GM23338 (cell line): ENCODE measurements around the gene NDE1. TPM values are rescaled to one million over a fixed set of nuclear protein-coding genes. Genes with fewer than 3 reads are reported as not detected.

Source experiments
- ATAC-seq: fragments of 200-7000 bp; cut with Tn5 transposase; 3 replicates; pipeline ENCODE4 v1.9.1; 2020
- DNase-seq: peaks from one replicate; pipeline ENCODE4 v3.0.0-alpha.2; 2015; ENCODE audit warnings: low spot score
- H2AFZ ChIP-seq: fragments of 200-600 bp; sonication (generic); 2 replicates; pipeline ENCODE4 v1.8.0; 2016; ENCODE audit warnings: antibody characterized with exemption, mild to moderate bottlenecking, moderate library complexity
- H3F3A ChIP-seq: fragments of 200-600 bp; sonication (generic); replicated peaks from 2 replicates; pipeline ENCODE4 v1.8.0; 2017; ENCODE audit warnings: antibody characterized with exemption, mixed run types, low read depth
- H3K27ac ChIP-seq: fragments of 200-600 bp; sonication (generic); 2 replicates; pipeline ENCODE4 v1.6.1; 2016; ENCODE audit warnings: low read depth
- H3K27me3 ChIP-seq: fragments of 200-600 bp; sonication (generic); 2 replicates; pipeline ENCODE4 v1.8.0; 2016; ENCODE audit warnings: mild to moderate bottlenecking, mixed run types, moderate library complexity; ENCODE audit not compliant: insufficient read depth
- H3K36me3 ChIP-seq: fragments of 200-600 bp; sonication (generic); 2 replicates; pipeline ENCODE4 v1.8.0; 2016; ENCODE audit warnings: mild to moderate bottlenecking; ENCODE audit not compliant: insufficient read depth
- H3K4me1 ChIP-seq: fragments of 200-600 bp; sonication (generic); 2 replicates; pipeline ENCODE4 v1.8.0; 2016; ENCODE audit warnings: mild to moderate bottlenecking, moderate library complexity; ENCODE audit not compliant: insufficient read depth
- H3K4me2 ChIP-seq: fragments of 200-600 bp; sonication (generic); 2 replicates; pipeline ENCODE4 v1.7.1; 2017; ENCODE audit warnings: mixed run types
- H3K4me3 ChIP-seq: fragments of 200-600 bp; sonication (generic); 2 replicates; pipeline ENCODE4 v1.6.1; 2016; ENCODE audit warnings: mixed run types
- H3K79me2 ChIP-seq: fragments of 200-600 bp; sonication (generic); replicated peaks from 2 replicates; pipeline ENCODE4 v1.8.0; 2017; ENCODE audit warnings: mild to moderate bottlenecking; ENCODE audit not compliant: insufficient read depth
- H3K9me2 ChIP-seq: fragments of 200-600 bp; sonication (generic); 2 replicates; pipeline ENCODE4 v1.8.0; 2017; ENCODE audit not compliant: insufficient read depth
- H4K20me1 ChIP-seq: fragments of 200-600 bp; sonication (generic); replicated peaks from 2 replicates; pipeline ENCODE4 v1.8.0; 2017; ENCODE audit warnings: mild to moderate bottlenecking; ENCODE audit not compliant: insufficient read depth
- H3K27ac Mint-ChIP-seq: 2 replicates; pipeline ENCODE4 v1.8.0; 2020; ENCODE audit warnings: inconsistent platforms, mild to moderate bottlenecking, moderate library complexity, mixed read lengths
- H3K27me3 Mint-ChIP-seq: 3 replicates; pipeline ENCODE4 v1.8.0; 2022; ENCODE audit warnings: low read depth, mild to moderate bottlenecking, moderate library complexity, mixed read lengths, inconsistent platforms; ENCODE audit not compliant: insufficient read depth, poor library complexity
- H3K36me3 Mint-ChIP-seq: 3 replicates; pipeline ENCODE4 v1.8.0; 2021; ENCODE audit warnings: low read depth, mild to moderate bottlenecking, inconsistent platforms, moderate library complexity, mixed read lengths
- H3K4me1 Mint-ChIP-seq: 3 replicates; pipeline ENCODE4 v1.8.0; 2020; ENCODE audit warnings: mild to moderate bottlenecking, inconsistent platforms, mixed read lengths
- H3K4me3 Mint-ChIP-seq: 3 replicates; pipeline ENCODE4 v1.8.0; 2021; ENCODE audit warnings: moderate library complexity, mild to moderate bottlenecking, inconsistent platforms, mixed read lengths
- H3K9me3 Mint-ChIP-seq: 3 replicates; pipeline ENCODE4 v1.8.0; 2020; ENCODE audit warnings: moderate library complexity, mild to moderate bottlenecking, inconsistent platforms, mixed read lengths
- CREB1 ChIP-seq: fragments of 250-450 bp; sonication (Bioruptor Pico); IDR thresholded peaks from 2 replicates; pipeline ENCODE4 v1.5.0; 2020; ENCODE audit warnings: low read depth, mild to moderate bottlenecking, moderate library complexity
- EZH2 ChIP-seq: fragments of 200-600 bp; sonication (generic); IDR thresholded peaks from one replicate; pipeline ENCODE4 v1.8.0; 2017; ENCODE audit warnings: antibody characterized with exemption, mild to moderate bottlenecking, low read depth; ENCODE audit not compliant: unreplicated experiment
- NANOG ChIP-seq: IDR thresholded peaks from 2 replicates; pipeline ENCODE4 v1.6.1; 2016; ENCODE audit warnings: antibody characterized with exemption, borderline replicate concordance
- STAT1 ChIP-seq: IDR thresholded peaks from one replicate; pipeline ENCODE4 v1.6.1; 2016; ENCODE audit warnings: antibody characterized with exemption; ENCODE audit not compliant: unreplicated experiment
- ZNF114 ChIP-seq: fragments of 250-450 bp; sonication (Bioruptor Pico); IDR thresholded peaks from 2 replicates; pipeline ENCODE4 v1.5.0; 2020; ENCODE audit warnings: mild to moderate bottlenecking, moderate library complexity
- polyA plus RNA-seq: library from polyadenylated mRNA; unstranded; fragments of >200 nt; fragmentation: Nextera tagmentation; extraction: Ambion mirVana; gene quantifications from 2 replicates; pipeline ENCODE4 v1.2.1, GENCODE V29; 2016
- total RNA-seq: library from RNA; depleted of rRNA; stranded (reverse); fragments of >200 nt; shearing (Covaris generic); gene quantifications from 2 replicates; pipeline ENCODE4 v1.2.3, GENCODE V29; 2014
- TF ChIP-seq, protein P1 (sequence below): fragments of 250-450 bp; sonication (Bioruptor Pico); IDR thresholded peaks from 2 replicates; pipeline ENCODE4 v1.5.0; 2020; ENCODE audit warnings: mild to moderate bottlenecking, moderate library complexity

The NDE1 gene
- total and polyA plus RNA-seq, 2 experiments from 2014 or later = 13.0 to 22.9 TPM

GRCh38 chr16:15647294-15648014 lies 2.6 kb upstream of the NDE1 start:
- H3K27ac ChIP-seq = no peak overlapping the region
- Mint-ChIP-seq H3K36me3 (peaks cover 4% of the 10 kb centered on the region; the same call in 1 of the 3 replicates), H3K27me3 (peaks cover 11% of the 10 kb centered on the region), H3K9me3 (no peaks in the 10 kb centered on the region), H3K4me1 (peaks cover 7% of the 10 kb centered on the region), H3K27ac (no peak overlapping the region), H3K4me3 (no peak overlapping the region)
- no peaks in the 10 kb centered on the region; the same call in none of the 2 replicates for H4K20me1 ChIP-seq
- no peaks in the 10 kb centered on the region for H3K4me1 ChIP-seq
- H3F3A ChIP-seq = peaks cover 14% of the 10 kb centered on the region
- ATAC-seq (no peak), DNase-seq (no peak)
- no peak overlapping the region for H3K4me2 ChIP-seq
- H3K9me2 ChIP-seq = no peaks in the 10 kb centered on the region
- no peak overlapping the region for H3K4me3 ChIP-seq
- H3K27me3 ChIP-seq = no peaks in the 10 kb centered on the region
- H3K36me3 ChIP-seq = no peaks in the 10 kb centered on the region
- peaks cover 19% of the 10 kb centered on the region for H3K79me2 ChIP-seq
- TF ChIP-seq NANOG = no peak
- TF ChIP-seq EZH2 = no peak
- TF ChIP-seq, protein P1, sequence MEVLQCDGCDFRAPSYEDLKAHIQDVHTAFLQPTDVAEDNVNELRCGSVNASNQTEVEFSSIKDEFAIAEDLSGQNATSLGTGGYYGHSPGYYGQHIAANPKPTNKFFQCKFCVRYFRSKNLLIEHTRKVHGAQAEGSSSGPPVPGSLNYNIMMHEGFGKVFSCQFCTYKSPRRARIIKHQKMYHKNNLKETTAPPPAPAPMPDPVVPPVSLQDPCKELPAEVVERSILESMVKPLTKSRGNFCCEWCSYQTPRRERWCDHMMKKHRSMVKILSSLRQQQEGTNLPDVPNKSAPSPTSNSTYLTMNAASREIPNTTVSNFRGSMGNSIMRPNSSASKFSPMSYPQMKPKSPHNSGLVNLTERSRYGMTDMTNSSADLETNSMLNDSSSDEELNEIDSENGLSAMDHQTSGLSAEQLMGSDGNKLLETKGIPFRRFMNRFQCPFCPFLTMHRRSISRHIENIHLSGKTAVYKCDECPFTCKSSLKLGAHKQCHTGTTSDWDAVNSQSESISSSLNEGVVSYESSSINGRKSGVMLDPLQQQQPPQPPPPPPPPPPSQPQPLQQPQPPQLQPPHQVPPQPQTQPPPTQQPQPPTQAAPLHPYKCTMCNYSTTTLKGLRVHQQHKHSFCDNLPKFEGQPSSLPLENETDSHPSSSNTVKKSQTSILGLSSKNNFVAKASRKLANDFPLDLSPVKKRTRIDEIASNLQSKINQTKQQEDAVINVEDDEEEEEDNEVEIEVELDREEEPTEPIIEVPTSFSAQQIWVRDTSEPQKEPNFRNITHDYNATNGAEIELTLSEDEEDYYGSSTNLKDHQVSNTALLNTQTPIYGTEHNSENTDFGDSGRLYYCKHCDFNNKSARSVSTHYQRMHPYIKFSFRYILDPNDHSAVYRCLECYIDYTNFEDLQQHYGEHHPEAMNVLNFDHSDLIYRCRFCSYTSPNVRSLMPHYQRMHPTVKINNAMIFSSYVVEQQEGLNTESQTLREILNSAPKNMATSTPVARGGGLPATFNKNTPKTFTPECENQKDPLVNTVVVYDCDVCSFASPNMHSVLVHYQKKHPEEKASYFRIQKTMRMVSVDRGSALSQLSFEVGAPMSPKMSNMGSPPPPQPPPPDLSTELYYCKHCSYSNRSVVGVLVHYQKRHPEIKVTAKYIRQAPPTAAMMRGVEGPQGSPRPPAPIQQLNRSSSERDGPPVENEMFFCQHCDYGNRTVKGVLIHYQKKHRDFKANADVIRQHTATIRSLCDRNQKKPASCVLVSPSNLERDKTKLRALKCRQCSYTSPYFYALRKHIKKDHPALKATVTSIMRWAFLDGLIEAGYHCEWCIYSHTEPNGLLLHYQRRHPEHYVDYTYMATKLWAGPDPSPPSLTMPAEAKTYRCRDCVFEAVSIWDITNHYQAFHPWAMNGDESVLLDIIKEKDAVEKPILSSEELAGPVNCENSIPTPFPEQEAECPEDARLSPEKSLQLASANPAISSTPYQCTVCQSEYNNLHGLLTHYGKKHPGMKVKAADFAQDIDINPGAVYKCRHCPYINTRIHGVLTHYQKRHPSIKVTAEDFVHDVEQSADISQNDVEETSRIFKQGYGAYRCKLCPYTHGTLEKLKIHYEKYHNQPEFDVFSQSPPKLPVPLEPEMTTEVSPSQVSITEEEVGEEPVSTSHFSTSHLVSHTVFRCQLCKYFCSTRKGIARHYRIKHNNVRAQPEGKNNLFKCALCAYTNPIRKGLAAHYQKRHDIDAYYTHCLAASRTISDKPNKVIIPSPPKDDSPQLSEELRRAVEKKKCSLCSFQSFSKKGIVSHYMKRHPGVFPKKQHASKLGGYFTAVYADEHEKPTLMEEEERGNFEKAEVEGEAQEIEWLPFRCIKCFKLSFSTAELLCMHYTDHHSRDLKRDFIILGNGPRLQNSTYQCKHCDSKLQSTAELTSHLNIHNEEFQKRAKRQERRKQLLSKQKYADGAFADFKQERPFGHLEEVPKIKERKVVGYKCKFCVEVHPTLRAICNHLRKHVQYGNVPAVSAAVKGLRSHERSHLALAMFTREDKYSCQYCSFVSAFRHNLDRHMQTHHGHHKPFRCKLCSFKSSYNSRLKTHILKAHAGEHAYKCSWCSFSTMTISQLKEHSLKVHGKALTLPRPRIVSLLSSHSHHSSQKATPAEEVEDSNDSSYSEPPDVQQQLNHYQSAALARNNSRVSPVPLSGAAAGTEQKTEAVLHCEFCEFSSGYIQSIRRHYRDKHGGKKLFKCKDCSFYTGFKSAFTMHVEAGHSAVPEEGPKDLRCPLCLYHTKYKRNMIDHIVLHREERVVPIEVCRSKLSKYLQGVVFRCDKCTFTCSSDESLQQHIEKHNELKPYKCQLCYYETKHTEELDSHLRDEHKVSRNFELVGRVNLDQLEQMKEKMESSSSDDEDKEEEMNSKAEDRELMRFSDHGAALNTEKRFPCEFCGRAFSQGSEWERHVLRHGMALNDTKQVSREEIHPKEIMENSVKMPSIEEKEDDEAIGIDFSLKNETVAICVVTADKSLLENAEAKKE (CRISPR knock-in tag) = no peak
- TF ChIP-seq CREB1 = no peak
- no peak for TF ChIP-seq ZNF114
- no peak for TF ChIP-seq STAT1
- no peak overlapping the region for H2AFZ ChIP-seq
